Stimulated activated CD8-positive, alpha-beta memory T cell treated with anti-CD3 and anti-CD28 coated beads, Interleukin-15, amount 100 ng/mL, for 24 hours (primary cell): ENCODE measurements around the gene PSRC1.
"Not testable (repeated sequence)": the region's sequence is repeated elsewhere in the genome, so short reads cannot be mapped to it uniquely, and the experiment has no call there.

ENCODE experiments used
- DNase-seq: peaks from one replicate; pipeline ENCODE4 v3.0.0-alpha.2; 2020; ENCODE audit warnings: low read depth

The PSRC1 gene

GRCh38 chr1:109282952-109283747 lies at the start of gene PSRC1:
TSS of gene PSRC1 (minus strand) at chr1:109283145.
- DNase-seq: peak; percentile 62

- DNase-seq: no peak
These were observed 48.2 kb upstream of the PSRC1 start for GRCh38 chr1:109331113-109331512.

- no peak for DNase-seq
These were observed 44.3 kb upstream of the PSRC1 start for GRCh38 chr1:109327285-109327684.

GRCh38 chr1:109322974-109323373 lies 40.0 kb upstream of the PSRC1 start:
- DNase-seq: no peak

- DNase-seq: no peak
These were observed 36.2 kb upstream of the PSRC1 start for GRCh38 chr1:109319114-109319513.

- no peak for DNase-seq
These were observed 33.6 kb upstream of the PSRC1 start for GRCh38 chr1:109316506-109316905.

- no peak for DNase-seq
These were observed 32.3 kb upstream of the PSRC1 start for GRCh38 chr1:109315288-109315687.

GRCh38 chr1:109314795-109315194 lies 31.9 kb upstream of the PSRC1 start:
- no peak for DNase-seq

GRCh38 chr1:109312978-109313775 lies 30.2 kb upstream of the PSRC1 start:
- DNase-seq: no peak

- no peak for DNase-seq
These were observed 29.3 kb upstream of the PSRC1 start for GRCh38 chr1:109312246-109312645.

- no peak for DNase-seq
These were observed 26.4 kb upstream of the PSRC1 start for GRCh38 chr1:109309347-109309746.

GRCh38 chr1:109307274-109308021 lies 24.5 kb upstream of the PSRC1 start:
- DNase-seq: no peak

- no peak for DNase-seq
These were observed 23.9 kb upstream of the PSRC1 start, which contains the start of gene MYBPHL for GRCh38 chr1:109306832-109307273. TSS of gene MYBPHL (minus strand) at chr1:109307011. CDS start at chr1:109306991, 20 bp downstream.

GRCh38 chr1:109305991-109306390 lies 23.0 kb upstream of the PSRC1 start:
- DNase-seq: not testable (repeated sequence)

GRCh38 chr1:109304226-109304920 lies 21.4 kb upstream of the PSRC1 start:
- no peak for DNase-seq

GRCh38 chr1:109301874-109302273 lies 18.9 kb upstream of the PSRC1 start:
- no peak for DNase-seq

GRCh38 chr1:109300650-109301151 lies 17.8 kb upstream of the PSRC1 start:
- no peak for DNase-seq

GRCh38 chr1:109299558-109300343 lies 16.8 kb upstream of the PSRC1 start:
- no peak for DNase-seq

GRCh38 chr1:109298666-109299557 lies 16.0 kb upstream of the PSRC1 start:
- DNase-seq: no peak

- DNase-seq: no peak
These were observed 13.8 kb upstream of the PSRC1 start for GRCh38 chr1:109296782-109297181.
